Erythroblast (primary cell): ENCODE measurements around the gene EXD2.

Experiments used
- GATA1 ChIP-seq: IDR thresholded peaks from 2 replicates; pipeline ENCODE4 v1.6.1; 2011; ENCODE audit warnings: low read depth, mild to moderate bottlenecking, control low read depth, low read length, moderate library complexity
- POLR2A ChIP-seq: IDR thresholded peaks from 2 replicates; pipeline ENCODE4 v1.6.1; 2011; ENCODE audit warnings: mild to moderate bottlenecking, low read length

- no peak for TF ChIP-seq POLR2A
- no peak for TF ChIP-seq GATA1
Observed at GRCh38 chr14:69282448-69282847, 91.2 kb downstream of the EXD2 start.
